WTC11 (cell line): Measurements from ENCODE around the gene TMEM45B. TPM values are rescaled to one million over a fixed set of nuclear protein-coding genes. Genes with fewer than 3 reads are reported as not detected.

Source experiments
- ATAC-seq: fragments of 200-7000 bp; cut with Tn5 transposase; 2 replicates; pipeline ENCODE4 v1.10.0; 2021; ENCODE audit warnings: mild to moderate bottlenecking, moderate library complexity
- CTCF ChIA-PET: fragments of 300-600 bp; sonication (Branson Sonifier 250); formaldehyde crosslinking; loops from one replicate; lab custom pipeline; 2021; ENCODE audit warnings: antibody characterized with exemption; lab: Charles Lee
- POLR2A ChIA-PET: fragments of 350-600 bp; sonication (Branson Sonifier 250); formaldehyde crosslinking; loops from one replicate; lab custom pipeline; 2021; ENCODE audit warnings: antibody characterized with exemption; lab: Charles Lee
- DNase-seq: peaks from one replicate; pipeline ENCODE4 v3.0.0; 2021; ENCODE audit warnings: low spot score
- H3K27ac Mint-ChIP-seq: 2 replicates; pipeline ENCODE4 v1.8.0; 2021; ENCODE audit warnings: mixed read lengths
- H3K27me3 Mint-ChIP-seq: 2 replicates; pipeline ENCODE4 v1.8.0; 2021; ENCODE audit warnings: low read depth, mild to moderate bottlenecking, moderate library complexity, mixed read lengths
- H3K36me3 Mint-ChIP-seq: 2 replicates; pipeline ENCODE4 v1.8.0; 2021; ENCODE audit warnings: mixed read lengths
- H3K4me1 Mint-ChIP-seq: 2 replicates; pipeline ENCODE4 v1.8.0; 2022; ENCODE audit warnings: mixed read lengths
- H3K4me3 Mint-ChIP-seq: 2 replicates; pipeline ENCODE4 v1.8.0; 2021; ENCODE audit warnings: mild to moderate bottlenecking, moderate library complexity, mixed read lengths
- H3K9me3 Mint-ChIP-seq: 2 replicates; pipeline ENCODE4 v1.8.0; 2021; ENCODE audit warnings: mixed read lengths
- CBFB ChIP-seq: sonication (generic); formaldehyde crosslinking; IDR thresholded peaks from 2 replicates; pipeline ENCODE4 v1.8.1; 2022; ENCODE audit warnings: mild to moderate bottlenecking, low read depth, missing genetic modification reagents
- GABPB1 ChIP-seq: sonication (generic); formaldehyde crosslinking; IDR thresholded peaks from 2 replicates; pipeline ENCODE4 v1.8.1; 2023; ENCODE audit warnings: mild to moderate bottlenecking, missing genetic modification reagents
- GTF2I ChIP-seq: fragments of 250-450 bp; sonication (Bioruptor Pico); conservative IDR thresholded peaks from 2 replicates; pipeline ENCODE4 v1.4.0; 2021; ENCODE audit warnings: mild to moderate bottlenecking
- HMGA2 ChIP-seq: fragments of 250-450 bp; sonication (Bioruptor Pico); IDR thresholded peaks from 2 replicates; pipeline ENCODE4 v1.4.0; 2021; ENCODE audit warnings: mild to moderate bottlenecking, moderate library complexity
- KAT7 ChIP-seq: sonication (generic); formaldehyde crosslinking; IDR thresholded peaks from 2 replicates; pipeline ENCODE4 v1.8.1; 2023; ENCODE audit warnings: missing genetic modification reagents, mild to moderate bottlenecking, borderline replicate concordance
- NFE2L1 ChIP-seq: sonication (generic); formaldehyde crosslinking; IDR thresholded peaks from 2 replicates; pipeline ENCODE4 v1.8.1; 2023; ENCODE audit warnings: missing genetic modification reagents
- SMAD3 ChIP-seq: sonication (generic); formaldehyde crosslinking; IDR thresholded peaks from 2 replicates; pipeline ENCODE4 v1.8.0; 2022; ENCODE audit warnings: missing genetic modification reagents, mild to moderate bottlenecking, borderline replicate concordance
- ZNF281 ChIP-seq: sonication (generic); formaldehyde crosslinking; IDR thresholded peaks from 2 replicates; pipeline ENCODE4 v1.8.0; 2023; ENCODE audit warnings: mild to moderate bottlenecking, missing genetic modification reagents
- ZNF317 ChIP-seq: sonication (generic); formaldehyde crosslinking; IDR thresholded peaks from 2 replicates; pipeline ENCODE4 v1.8.1; 2023; ENCODE audit warnings: low read depth, mild to moderate bottlenecking, moderate library complexity, missing genetic modification reagents, borderline replicate concordance
- ZNF532 ChIP-seq: fragments of 250-450 bp; sonication (Bioruptor Pico); IDR thresholded peaks from 2 replicates; pipeline ENCODE4 v1.9.0; 2021; ENCODE audit warnings: mild to moderate bottlenecking, borderline replicate concordance
- total RNA-seq: library from RNA; stranded (reverse); gene quantifications from 3 replicates; pipeline ENCODE4 v1.2.3, GENCODE V29; 2021
- TF ChIP-seq, protein P1 (sequence below): sonication (generic); formaldehyde crosslinking; IDR thresholded peaks from 2 replicates; pipeline ENCODE4 v1.8.0; 2022; ENCODE audit warnings: mild to moderate bottlenecking, missing genetic modification reagents
- TF ChIP-seq, protein P2 (sequence below): sonication (generic); formaldehyde crosslinking; IDR thresholded peaks from 2 replicates; pipeline ENCODE4 v1.8.1; 2022; ENCODE audit warnings: low read depth, mild to moderate bottlenecking, moderate library complexity, missing genetic modification reagents, borderline replicate concordance
- TF ChIP-seq, protein P3 (sequence below): sonication (generic); formaldehyde crosslinking; IDR thresholded peaks from 2 replicates; pipeline ENCODE4 v1.8.1; 2023; ENCODE audit warnings: mild to moderate bottlenecking, missing genetic modification reagents
- TF ChIP-seq, protein P4 (sequence below): sonication (generic); formaldehyde crosslinking; IDR thresholded peaks from 2 replicates; pipeline ENCODE4 v1.8.1; 2022; ENCODE audit warnings: low read depth, missing genetic modification reagents, borderline replicate concordance
- TF ChIP-seq, protein P5 (sequence below): sonication (generic); formaldehyde crosslinking; IDR thresholded peaks from 2 replicates; pipeline ENCODE4 v1.8.0; 2022; ENCODE audit warnings: mild to moderate bottlenecking, missing genetic modification reagents
- TF ChIP-seq, protein P6 (sequence below): sonication (generic); formaldehyde crosslinking; IDR thresholded peaks from 2 replicates; pipeline ENCODE4 v1.8.0; 2022; ENCODE audit warnings: missing genetic modification reagents
- TF ChIP-seq, protein P7 (sequence below): fragments of 250-450 bp; sonication (Bioruptor Pico); IDR thresholded peaks from 2 replicates; pipeline ENCODE4 v2.1.2; 2022; ENCODE audit warnings: mild to moderate bottlenecking, moderate library complexity

TMEM45B gene
- total RNA-seq, 1 experiment from 2014 or later: 0.59 TPM

- TF ChIP-seq, protein P1, sequence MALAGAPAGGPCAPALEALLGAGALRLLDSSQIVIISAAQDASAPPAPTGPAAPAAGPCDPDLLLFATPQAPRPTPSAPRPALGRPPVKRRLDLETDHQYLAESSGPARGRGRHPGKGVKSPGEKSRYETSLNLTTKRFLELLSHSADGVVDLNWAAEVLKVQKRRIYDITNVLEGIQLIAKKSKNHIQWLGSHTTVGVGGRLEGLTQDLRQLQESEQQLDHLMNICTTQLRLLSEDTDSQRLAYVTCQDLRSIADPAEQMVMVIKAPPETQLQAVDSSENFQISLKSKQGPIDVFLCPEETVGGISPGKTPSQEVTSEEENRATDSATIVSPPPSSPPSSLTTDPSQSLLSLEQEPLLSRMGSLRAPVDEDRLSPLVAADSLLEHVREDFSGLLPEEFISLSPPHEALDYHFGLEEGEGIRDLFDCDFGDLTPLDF: no peak
- TF ChIP-seq, protein P2, sequence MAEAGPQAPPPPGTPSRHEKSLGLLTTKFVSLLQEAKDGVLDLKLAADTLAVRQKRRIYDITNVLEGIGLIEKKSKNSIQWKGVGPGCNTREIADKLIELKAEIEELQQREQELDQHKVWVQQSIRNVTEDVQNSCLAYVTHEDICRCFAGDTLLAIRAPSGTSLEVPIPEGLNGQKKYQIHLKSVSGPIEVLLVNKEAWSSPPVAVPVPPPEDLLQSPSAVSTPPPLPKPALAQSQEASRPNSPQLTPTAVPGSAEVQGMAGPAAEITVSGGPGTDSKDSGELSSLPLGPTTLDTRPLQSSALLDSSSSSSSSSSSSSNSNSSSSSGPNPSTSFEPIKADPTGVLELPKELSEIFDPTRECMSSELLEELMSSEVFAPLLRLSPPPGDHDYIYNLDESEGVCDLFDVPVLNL (CRISPR knock-in tag): no peak
- TF ChIP-seq KAT7 (CRISPR knock-in tag): no peak
- TF ChIP-seq, protein P3, sequence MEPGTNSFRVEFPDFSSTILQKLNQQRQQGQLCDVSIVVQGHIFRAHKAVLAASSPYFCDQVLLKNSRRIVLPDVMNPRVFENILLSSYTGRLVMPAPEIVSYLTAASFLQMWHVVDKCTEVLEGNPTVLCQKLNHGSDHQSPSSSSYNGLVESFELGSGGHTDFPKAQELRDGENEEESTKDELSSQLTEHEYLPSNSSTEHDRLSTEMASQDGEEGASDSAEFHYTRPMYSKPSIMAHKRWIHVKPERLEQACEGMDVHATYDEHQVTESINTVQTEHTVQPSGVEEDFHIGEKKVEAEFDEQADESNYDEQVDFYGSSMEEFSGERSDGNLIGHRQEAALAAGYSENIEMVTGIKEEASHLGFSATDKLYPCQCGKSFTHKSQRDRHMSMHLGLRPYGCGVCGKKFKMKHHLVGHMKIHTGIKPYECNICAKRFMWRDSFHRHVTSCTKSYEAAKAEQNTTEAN (CRISPR knock-in tag): no peak
- TF ChIP-seq, all 79 proteins: peak for 0
Measured at GRCh38 chr11:129871914-129872313, 56.3 kb downstream of the TMEM45B start (continued).

DNA sequence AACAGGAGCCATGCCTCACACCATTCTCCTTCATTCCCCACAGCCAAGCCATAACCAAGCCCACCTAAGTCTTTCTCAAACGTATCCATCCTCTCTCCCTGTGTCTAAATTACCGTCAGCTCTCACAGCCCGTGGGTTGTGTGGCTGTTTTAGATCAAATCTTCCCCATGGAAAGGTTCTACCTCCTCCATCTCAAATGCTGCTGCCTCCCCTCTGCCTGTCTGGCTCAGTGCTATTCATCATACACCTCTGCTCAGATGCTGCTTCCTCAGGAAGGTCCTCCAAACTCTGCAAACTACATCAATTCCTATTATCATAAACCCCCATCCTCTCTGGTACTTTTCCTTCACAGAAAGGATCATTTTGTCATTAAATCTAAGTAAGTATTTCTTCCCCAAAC lies 64.7 kb downstream of the TMEM45B start:
- H3K36me3 Mint-ChIP-seq: peaks cover 85% of the 10 kb centered on the region
- no peaks in the 10 kb centered on the region for H3K4me1 Mint-ChIP-seq
- no peak overlapping the region for H3K4me3 Mint-ChIP-seq
- no peaks in the 10 kb centered on the region for H3K27me3 Mint-ChIP-seq
- POLR2A ChIA-PET: no interaction called here
- CTCF ChIA-PET: interaction anchor here (1.5 kb wide), 1 partner anchor 266 kb away, joined by 5 read pairs; no protein-coding TSS in a partner anchor
- H3K27ac Mint-ChIP-seq: no peak overlapping the region
- no peak for DNase-seq
- no peaks in the 10 kb centered on the region for H3K9me3 Mint-ChIP-seq
- ATAC-seq: no peak
- TF ChIP-seq GABPB1 (CRISPR knock-in tag) (no peak), ZNF317 (no peak), HMGA2 (CRISPR knock-in tag) (no peak), GTF2I (CRISPR knock-in tag) (no peak), SMAD3 (CRISPR knock-in tag) (no peak), CBFB (CRISPR knock-in tag) (no peak), NFE2L1 (CRISPR knock-in tag) (no peak), ZNF532 (no peak), ZNF281 (CRISPR knock-in tag) (no peak)
- TF ChIP-seq, protein P4, sequence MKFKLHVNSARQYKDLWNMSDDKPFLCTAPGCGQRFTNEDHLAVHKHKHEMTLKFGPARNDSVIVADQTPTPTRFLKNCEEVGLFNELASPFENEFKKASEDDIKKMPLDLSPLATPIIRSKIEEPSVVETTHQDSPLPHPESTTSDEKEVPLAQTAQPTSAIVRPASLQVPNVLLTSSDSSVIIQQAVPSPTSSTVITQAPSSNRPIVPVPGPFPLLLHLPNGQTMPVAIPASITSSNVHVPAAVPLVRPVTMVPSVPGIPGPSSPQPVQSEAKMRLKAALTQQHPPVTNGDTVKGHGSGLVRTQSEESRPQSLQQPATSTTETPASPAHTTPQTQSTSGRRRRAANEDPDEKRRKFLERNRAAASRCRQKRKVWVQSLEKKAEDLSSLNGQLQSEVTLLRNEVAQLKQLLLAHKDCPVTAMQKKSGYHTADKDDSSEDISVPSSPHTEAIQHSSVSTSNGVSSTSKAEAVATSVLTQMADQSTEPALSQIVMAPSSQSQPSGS (CRISPR knock-in tag): no peak
- TF ChIP-seq, protein P5, sequence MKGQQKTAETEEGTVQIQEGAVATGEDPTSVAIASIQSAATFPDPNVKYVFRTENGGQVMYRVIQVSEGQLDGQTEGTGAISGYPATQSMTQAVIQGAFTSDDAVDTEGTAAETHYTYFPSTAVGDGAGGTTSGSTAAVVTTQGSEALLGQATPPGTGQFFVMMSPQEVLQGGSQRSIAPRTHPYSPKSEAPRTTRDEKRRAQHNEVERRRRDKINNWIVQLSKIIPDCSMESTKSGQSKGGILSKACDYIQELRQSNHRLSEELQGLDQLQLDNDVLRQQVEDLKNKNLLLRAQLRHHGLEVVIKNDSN (CRISPR knock-in tag): no peak
- TF ChIP-seq, protein P6, sequence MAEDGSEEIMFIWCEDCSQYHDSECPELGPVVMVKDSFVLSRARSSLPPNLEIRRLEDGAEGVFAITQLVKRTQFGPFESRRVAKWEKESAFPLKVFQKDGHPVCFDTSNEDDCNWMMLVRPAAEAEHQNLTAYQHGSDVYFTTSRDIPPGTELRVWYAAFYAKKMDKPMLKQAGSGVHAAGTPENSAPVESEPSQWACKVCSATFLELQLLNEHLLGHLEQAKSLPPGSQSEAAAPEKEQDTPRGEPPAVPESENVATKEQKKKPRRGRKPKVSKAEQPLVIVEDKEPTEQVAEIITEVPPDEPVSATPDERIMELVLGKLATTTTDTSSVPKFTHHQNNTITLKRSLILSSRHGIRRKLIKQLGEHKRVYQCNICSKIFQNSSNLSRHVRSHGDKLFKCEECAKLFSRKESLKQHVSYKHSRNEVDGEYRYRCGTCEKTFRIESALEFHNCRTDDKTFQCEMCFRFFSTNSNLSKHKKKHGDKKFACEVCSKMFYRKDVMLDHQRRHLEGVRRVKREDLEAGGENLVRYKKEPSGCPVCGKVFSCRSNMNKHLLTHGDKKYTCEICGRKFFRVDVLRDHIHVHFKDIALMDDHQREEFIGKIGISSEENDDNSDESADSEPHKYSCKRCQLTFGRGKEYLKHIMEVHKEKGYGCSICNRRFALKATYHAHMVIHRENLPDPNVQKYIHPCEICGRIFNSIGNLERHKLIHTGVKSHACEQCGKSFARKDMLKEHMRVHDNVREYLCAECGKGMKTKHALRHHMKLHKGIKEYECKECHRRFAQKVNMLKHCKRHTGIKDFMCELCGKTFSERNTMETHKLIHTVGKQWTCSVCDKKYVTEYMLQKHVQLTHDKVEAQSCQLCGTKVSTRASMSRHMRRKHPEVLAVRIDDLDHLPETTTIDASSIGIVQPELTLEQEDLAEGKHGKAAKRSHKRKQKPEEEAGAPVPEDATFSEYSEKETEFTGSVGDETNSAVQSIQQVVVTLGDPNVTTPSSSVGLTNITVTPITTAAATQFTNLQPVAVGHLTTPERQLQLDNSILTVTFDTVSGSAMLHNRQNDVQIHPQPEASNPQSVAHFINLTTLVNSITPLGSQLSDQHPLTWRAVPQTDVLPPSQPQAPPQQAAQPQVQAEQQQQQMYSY (CRISPR knock-in tag): no peak
- TF ChIP-seq, protein P7, sequence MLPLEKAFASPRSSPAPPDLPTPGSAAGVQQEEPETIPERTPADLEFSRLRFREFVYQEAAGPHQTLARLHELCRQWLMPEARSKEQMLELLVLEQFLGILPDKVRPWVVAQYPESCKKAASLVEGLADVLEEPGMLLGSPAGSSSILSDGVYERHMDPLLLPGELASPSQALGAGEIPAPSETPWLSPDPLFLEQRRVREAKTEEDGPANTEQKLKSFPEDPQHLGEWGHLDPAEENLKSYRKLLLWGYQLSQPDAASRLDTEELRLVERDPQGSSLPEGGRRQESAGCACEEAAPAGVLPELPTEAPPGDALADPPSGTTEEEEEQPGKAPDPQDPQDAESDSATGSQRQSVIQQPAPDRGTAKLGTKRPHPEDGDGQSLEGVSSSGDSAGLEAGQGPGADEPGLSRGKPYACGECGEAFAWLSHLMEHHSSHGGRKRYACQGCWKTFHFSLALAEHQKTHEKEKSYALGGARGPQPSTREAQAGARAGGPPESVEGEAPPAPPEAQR (CRISPR knock-in tag): no peak
